AG04450 (cell line): ENCODE measurements around the gene ATP5F1B. TPM values are rescaled to one million over a fixed set of nuclear protein-coding genes. Genes with fewer than 3 reads are reported as not detected.

Experiments used
- CTCF ChIA-PET: fragments of 300-600, 350-600 bp; formaldehyde crosslinking; extraction: SDS; loops from one replicate; lab custom pipeline; 2022; ENCODE audit warnings: antibody characterized with exemption, inconsistent platforms; lab: Charles Lee
- POLR2A ChIA-PET: fragments of 350-600 bp; formaldehyde crosslinking; extraction: SDS; loops from one replicate; lab custom pipeline; 2021; ENCODE audit warnings: antibody characterized with exemption, inconsistent platforms; lab: Yijun Ruan, JAX
- DNase-seq: peaks from one replicate; pipeline ENCODE4 v3.0.0-alpha.2; 2011; ENCODE audit warnings: low read depth, low spot score
- H3K27ac ChIP-seq: one replicate; pipeline ENCODE4 v1.5.1; 2012; ENCODE audit warnings: low read depth, low read length, control low read depth
- H3K27me3 ChIP-seq: one replicate; pipeline ENCODE4 v1.6.0; 2012; ENCODE audit warnings: low read length; ENCODE audit not compliant: control insufficient read depth, insufficient read depth
- H3K4me3 ChIP-seq: 2 replicates; pipeline ENCODE4 v1.5.1; 2011; ENCODE audit warnings: mild to moderate bottlenecking, low read depth, low read length, control low read depth
- H3K9me3 ChIP-seq: 2 replicates; pipeline ENCODE4 v1.5.1; 2012; ENCODE audit warnings: low read length; ENCODE audit not compliant: control insufficient read depth, insufficient read depth
- polyA plus RNA-seq: library from polyadenylated mRNA; depleted of rRNA; stranded (reverse); fragments of >200 nt; gene quantifications from 2 replicates; pipeline ENCODE4 v1.2.3, GENCODE V29; 2011
- TF ChIP-seq, protein P1 (sequence below): IDR thresholded peaks from 2 replicates; pipeline ENCODE4 v1.5.1; 2011; ENCODE audit warnings: low read depth, low read length, control low read depth, inconsistent platforms

Gene ATP5F1B
- polyA plus RNA-seq, 1 experiment: 975 TPM

GRCh38 chr12:56634837-56635791 lies 10.7 kb downstream of the ATP5F1B start:
- TF ChIP-seq, protein P1, sequence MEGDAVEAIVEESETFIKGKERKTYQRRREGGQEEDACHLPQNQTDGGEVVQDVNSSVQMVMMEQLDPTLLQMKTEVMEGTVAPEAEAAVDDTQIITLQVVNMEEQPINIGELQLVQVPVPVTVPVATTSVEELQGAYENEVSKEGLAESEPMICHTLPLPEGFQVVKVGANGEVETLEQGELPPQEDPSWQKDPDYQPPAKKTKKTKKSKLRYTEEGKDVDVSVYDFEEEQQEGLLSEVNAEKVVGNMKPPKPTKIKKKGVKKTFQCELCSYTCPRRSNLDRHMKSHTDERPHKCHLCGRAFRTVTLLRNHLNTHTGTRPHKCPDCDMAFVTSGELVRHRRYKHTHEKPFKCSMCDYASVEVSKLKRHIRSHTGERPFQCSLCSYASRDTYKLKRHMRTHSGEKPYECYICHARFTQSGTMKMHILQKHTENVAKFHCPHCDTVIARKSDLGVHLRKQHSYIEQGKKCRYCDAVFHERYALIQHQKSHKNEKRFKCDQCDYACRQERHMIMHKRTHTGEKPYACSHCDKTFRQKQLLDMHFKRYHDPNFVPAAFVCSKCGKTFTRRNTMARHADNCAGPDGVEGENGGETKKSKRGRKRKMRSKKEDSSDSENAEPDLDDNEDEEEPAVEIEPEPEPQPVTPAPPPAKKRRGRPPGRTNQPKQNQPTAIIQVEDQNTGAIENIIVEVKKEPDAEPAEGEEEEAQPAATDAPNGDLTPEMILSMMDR: peak; percentile 67
- Histone ChIP-seq H3K4me3 (peak overlapping the region; percentile 81), H3K9me3 (no peaks in the 10 kb centered on the region), H3K27me3 (no peaks in the 10 kb centered on the region), H3K27ac (peak overlapping the region; percentile 87)
- peak; percentile 34 for DNase-seq
- ChIA-PET CTCF (interaction anchor here (0.6 to 3.8 kb wide), 17 partner anchors 10 to 377 kb away, joined by 3 to 51 read pairs (median 7); partner anchors contain the start of genes ANKRD52, ATP5F1B and RBMS2), POLR2A (interaction anchor here (1.7 kb wide), 1 partner anchor 53 kb away, joined by 13 read pairs; the partner anchor contains the start of gene PTGES3)

- no peak for DNase-seq
- CTCF ChIA-PET: interaction anchor here (3.8 kb wide), 1 partner anchor 121 kb away, joined by 51 read pairs; no protein-coding TSS in a partner anchor
Observed at GRCh38 chr12:56634242-56634836, 11.4 kb downstream of the ATP5F1B start.

GRCh38 chr12:56633468-56634241 lies 12.1 kb downstream of the ATP5F1B start:
- H3K4me3 ChIP-seq: peak overlapping the region; percentile 81
- no peak overlapping the region for H3K27ac ChIP-seq
- H3K9me3 ChIP-seq: peaks cover 4% of the 10 kb centered on the region; the same call in 1 of the 2 replicates
- CTCF ChIA-PET: interaction anchor here (3.8 kb wide), 1 partner anchor 120 kb away, joined by 51 read pairs; no protein-coding TSS in a partner anchor
- no peak for DNase-seq
- no peaks in the 10 kb centered on the region for H3K27me3 ChIP-seq
- TF ChIP-seq, protein P1: no peak
- POLR2A ChIA-PET: no interaction called here

More at GRCh38 chr12:56634242-56634836, 11.4 kb downstream of the ATP5F1B start:
- H3K27ac ChIP-seq: peak overlapping the region; percentile 31
- TF ChIP-seq, protein P1: no peak
- no peaks in the 10 kb centered on the region for H3K27me3 ChIP-seq
- H3K4me3 ChIP-seq: peak overlapping the region; percentile 81
- H3K9me3 ChIP-seq: peaks cover 4% of the 10 kb centered on the region; the same call in 1 of the 2 replicates
- POLR2A ChIA-PET: no interaction called here

DNA sequence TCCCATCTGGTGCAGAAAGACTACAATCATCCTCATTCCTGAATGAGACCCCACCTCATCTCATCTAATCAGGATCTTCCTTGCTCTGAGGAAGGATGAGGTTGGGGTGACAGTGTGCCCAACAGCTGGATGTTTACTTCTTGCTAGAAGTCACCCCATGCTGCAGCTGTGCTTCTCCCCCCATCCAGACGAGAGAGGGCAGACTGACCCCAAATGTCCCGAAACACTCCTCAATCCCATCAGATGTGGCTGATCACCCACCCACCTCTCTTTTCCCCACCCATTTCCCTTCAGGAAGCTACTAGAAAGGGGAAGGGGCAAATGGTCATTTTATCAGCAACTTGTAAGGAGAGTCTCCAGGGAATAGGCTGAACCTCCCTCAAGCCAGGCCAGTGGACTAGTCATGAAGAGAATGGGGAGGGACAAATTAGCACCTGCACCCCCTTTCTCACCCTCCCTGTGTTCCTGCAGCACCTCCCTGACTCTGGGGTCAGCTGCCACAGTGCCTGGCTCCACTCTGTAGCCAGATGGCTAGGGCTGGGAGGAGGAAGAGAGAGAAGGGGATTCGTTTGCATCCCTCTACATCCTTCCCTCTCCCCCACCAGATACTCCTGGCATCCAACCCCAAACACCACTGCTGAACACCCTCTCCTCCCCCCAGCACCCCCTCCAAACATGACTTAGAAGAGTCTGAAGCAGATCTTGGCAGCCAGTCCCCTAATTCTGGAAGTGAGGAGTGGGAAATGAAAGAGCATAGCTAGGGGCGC lies 12.9 kb downstream of the ATP5F1B start:
- TF ChIP-seq, protein P1: no peak
- ChIA-PET CTCF (no interaction called here), POLR2A (interaction anchor here (0.6 kb wide), 2 partner anchors 48 to 706 kb away, joined by 6 to 12 read pairs; no protein-coding TSS in a partner anchor)
- H3K27me3 ChIP-seq: no peaks in the 10 kb centered on the region
- no peak for DNase-seq
- H3K27ac ChIP-seq: no peak overlapping the region
- peaks cover 4% of the 10 kb centered on the region; the same call in 1 of the 2 replicates for H3K9me3 ChIP-seq
- H3K4me3 ChIP-seq: peak overlapping the region; percentile 44
